ENCODE measurements around the gene LRBA. TPM values are rescaled to one million over a fixed set of nuclear protein-coding genes. Genes with fewer than 3 reads are reported as not detected.

The LRBA gene
- total RNA-seq, 4 donors from 2014 or later = 28.3 to 38.2 (median 32.1) TPM

- no peak for TF ChIP-seq CTCF (IDR thresholded peaks at IDR 0.05; ENCODE audit: low read depth)
These were observed 537.2 kb downstream of the LRBA start for GRCh38 chr4:150477869-150478268.

GRCh38 chr4:150476776-150477175 is 538.3 kb downstream of the LRBA start:
- TF ChIP-seq CTCF (IDR thresholded peaks at IDR 0.05; ENCODE audit: low read depth) = no peak

- TF ChIP-seq CTCF (IDR thresholded peaks at IDR 0.05; ENCODE audit: low read depth) = no peak
These were observed 539.3 kb downstream of the LRBA start for GRCh38 chr4:150475763-150476162.

GRCh38 chr4:150464523-150464922 is 550.6 kb downstream of the LRBA start:
- no peak for TF ChIP-seq CTCF (IDR thresholded peaks at IDR 0.05; ENCODE audit: low read depth)

- TF ChIP-seq CTCF (IDR thresholded peaks at IDR 0.05; ENCODE audit: low read depth) = no peak
These were observed 552.3 kb downstream of the LRBA start for GRCh38 chr4:150462743-150463142.

- no peak for TF ChIP-seq CTCF (IDR thresholded peaks at IDR 0.05; ENCODE audit: low read depth)
These were observed 553.1 kb downstream of the LRBA start for GRCh38 chr4:150461957-150462356.

- TF ChIP-seq CTCF (IDR thresholded peaks at IDR 0.05; ENCODE audit: low read depth) = no peak
These were observed 557.3 kb downstream of the LRBA start for GRCh38 chr4:150457802-150458201.
